Kidney glomerular epithelial cell (primary cell): ENCODE results near the gene SASH3.

ENCODE experiments used
- DNase-seq: peaks from one replicate; lab custom pipeline; 2025; lab: John Stamatoyannopoulos, UW

The SASH3 gene

GRCh38 chrX:129759576-129760061 lies 20.1 kb upstream of the SASH3 start:
- DNase-seq = no peak

GRCh38 chrX:129760155-129760554 lies 19.6 kb upstream of the SASH3 start:
- DNase-seq = no peak

GRCh38 chrX:129760981-129761380 lies 18.8 kb upstream of the SASH3 start:
- DNase-seq = no peak

- DNase-seq = no peak
Measured at GRCh38 chrX:129761596-129761995, 18.2 kb upstream of the SASH3 start.

GRCh38 chrX:129762448-129762847 lies 17.3 kb upstream of the SASH3 start:
- no peak for DNase-seq

- no peak for DNase-seq
Measured at GRCh38 chrX:129763666-129764065, 16.1 kb upstream of the SASH3 start.

- DNase-seq = no peak
Measured at GRCh38 chrX:129768186-129768585, 11.6 kb upstream of the SASH3 start.

GRCh38 chrX:129768586-129769466 lies 10.9 kb upstream of the SASH3 start:
- no peak for DNase-seq

- no peak for DNase-seq
Measured at GRCh38 chrX:129769467-129770154, 10.1 kb upstream of the SASH3 start.

- DNase-seq = no peak
Measured at GRCh38 chrX:129771266-129771995, 8.3 kb upstream of the SASH3 start.

GRCh38 chrX:129772796-129773431 lies 6.8 kb upstream of the SASH3 start:
- no peak for DNase-seq

- no peak for DNase-seq
Measured at GRCh38 chrX:129773649-129774458, 5.9 kb upstream of the SASH3 start.

- DNase-seq = no peak
Measured at GRCh38 chrX:129777218-129778030, 2.3 kb upstream of the SASH3 start.

- no peak for DNase-seq
Measured at GRCh38 chrX:129779086-129779672, 570 bp upstream of the SASH3 start.

- DNase-seq = no peak
Measured at GRCh38 chrX:129780441-129781105, 824 bp downstream of the SASH3 start.

GRCh38 chrX:129781134-129781672 lies 1.5 kb downstream of the SASH3 start:
- no peak for DNase-seq

GRCh38 chrX:129781680-129782495 lies 2.1 kb downstream of the SASH3 start:
- DNase-seq = no peak

- DNase-seq = no peak
Measured at GRCh38 chrX:129782706-129783105, 3.0 kb downstream of the SASH3 start.
